SK-N-SH (cell line): ENCODE measurements around the gene UPB1. TPM values are rescaled to one million over a fixed set of nuclear protein-coding genes. Genes with fewer than 3 reads are reported as not detected.

Experiments
- CTCF ChIA-PET: fragments of 300-600, 350-600 bp; formaldehyde crosslinking; extraction: SDS; loops from one replicate; lab custom pipeline; 2021; lab: Yijun Ruan, JAX
- POLR2A ChIA-PET: fragments of 350-600 bp; sonication (Branson Sonifier 250); formaldehyde crosslinking; extraction: SDS; loops from one replicate; lab custom pipeline; 2020; ENCODE audit warnings: antibody characterized with exemption, inconsistent platforms; lab: Yijun Ruan, JAX
- DNase-seq: peaks from one replicate; pipeline ENCODE4 v3.0.0; 2012
- H2AFZ ChIP-seq: fragments of 200-600 bp; sonication (generic); 2 replicates; pipeline ENCODE4 v1.8.1; 2016; ENCODE audit warnings: antibody characterized with exemption, mild to moderate bottlenecking, low read depth
- H3F3A ChIP-seq: fragments of 200-600 bp; sonication (generic); replicated peaks from 2 replicates; pipeline ENCODE3; 2016; ENCODE audit warnings: antibody characterized with exemption, mild to moderate bottlenecking; ENCODE audit not compliant: insufficient read depth
- H3K27ac ChIP-seq, 2 experiments: fragments of 200-500 bp in 1 of 2; fragments of 200-600 bp in 1 of 2; sonication (Bioruptor generic) in 1 of 2; sonication (generic), shearing (Covaris generic) in 1 of 2; 2 replicates each; pipeline versions ENCODE4 v1.5.1 to v1.6.1; 2014 to 2016; ENCODE audit warnings: low read depth in 2 of 2, inconsistent platforms in 1 of 2, low read length in 1 of 2, mild to moderate bottlenecking in 1 of 2, mixed read lengths in 1 of 2
- H3K27me3 ChIP-seq: fragments of 200-600 bp; sonication (generic), shearing (Covaris generic); 2 replicates; pipeline ENCODE4 v1.6.1; 2016; ENCODE audit warnings: mixed run types; ENCODE audit not compliant: insufficient read depth
- H3K36me3 ChIP-seq, 2 experiments: fragments of 200-500 bp in 1 of 2; fragments of 200-600 bp in 1 of 2; sonication (Bioruptor generic) in 1 of 2; sonication (generic) in 1 of 2; replicated peaks in 1 of 2; 2 replicates each; pipeline versions ENCODE3 to v1.5.1; 2014 to 2016; ENCODE audit warnings: low read length in 1 of 2, mild to moderate bottlenecking in 1 of 2; ENCODE audit not compliant: insufficient read depth in 2 of 2, control insufficient read depth in 1 of 2
- H3K4me1 ChIP-seq, 2 experiments: fragments of 200-500 bp in 1 of 2; fragments of 200-600 bp in 1 of 2; sonication (Bioruptor generic) in 1 of 2; sonication (generic), shearing (Covaris generic) in 1 of 2; 2 replicates each; pipeline versions ENCODE4 v1.5.1 to v1.6.1; 2014 to 2016; ENCODE audit warnings: low read depth in 1 of 2, low read length in 1 of 2, mixed run types in 1 of 2; ENCODE audit not compliant: insufficient read depth in 2 of 2, control insufficient read depth in 1 of 2
- H3K4me2 ChIP-seq: fragments of 200-600 bp; sonication (generic), shearing (Covaris generic); 2 replicates; pipeline ENCODE4 v1.6.1; 2017; ENCODE audit warnings: mixed run types
- H3K4me3 ChIP-seq, 2 experiments: fragments of 200-500 bp in 1 of 2; fragments of 200-600 bp in 1 of 2; sonication (Bioruptor generic) in 1 of 2; sonication (generic), shearing (Covaris generic) in 1 of 2; 2 replicates each; pipeline versions ENCODE4 v1.5.1 to v1.8.1; 2014 to 2016; ENCODE audit warnings: low read depth in 2 of 2, inconsistent platforms in 1 of 2, low read length in 1 of 2, mild to moderate bottlenecking in 1 of 2, mixed read lengths in 1 of 2, moderate library complexity in 1 of 2
- H3K79me2 ChIP-seq: fragments of 200-600 bp; sonication (generic); 2 replicates; pipeline ENCODE4 v1.8.1; 2017; ENCODE audit warnings: mild to moderate bottlenecking; ENCODE audit not compliant: insufficient read depth
- H3K9ac ChIP-seq: fragments of 200-600 bp; sonication (generic); 2 replicates; pipeline ENCODE4 v1.6.1; 2017; ENCODE audit warnings: mixed run types
- H3K9me2 ChIP-seq: fragments of 200-600 bp; sonication (generic); 2 replicates; pipeline ENCODE4 v1.6.1; 2017; ENCODE audit warnings: mixed run types
- H3K9me3 ChIP-seq: fragments of 200-600 bp; sonication (generic); 2 replicates; pipeline ENCODE4 v1.6.1; 2017; ENCODE audit warnings: mixed run types, mild to moderate bottlenecking, moderate library complexity
- H4K20me1 ChIP-seq: fragments of 200-600 bp; sonication (generic); 2 replicates; pipeline ENCODE4 v1.6.1; 2017; ENCODE audit warnings: mild to moderate bottlenecking, mixed run types; ENCODE audit not compliant: insufficient read depth
- CHD2 ChIP-seq: fragments of 150-350 bp; IDR thresholded peaks from 2 replicates; pipeline ENCODE4 v1.6.1; 2018; ENCODE audit warnings: low read length; ENCODE audit not compliant: partially characterized antibody
- CTCF ChIP-seq: fragments of 200-600 bp; sonication (generic); IDR thresholded peaks from 2 replicates; pipeline ENCODE4 v1.6.1; 2017; ENCODE audit warnings: antibody characterized with exemption, mild to moderate bottlenecking, moderate library complexity
- ELF1 ChIP-seq: IDR thresholded peaks from 2 replicates; pipeline ENCODE4 v1.4.0; 2012
- EP300 ChIP-seq, 2 experiments: IDR thresholded peaks; 2 replicates each; pipeline versions ENCODE4 v1.4.0 to v1.6.1; 2012; ENCODE audit warnings: borderline replicate concordance in 1 of 2, low read depth in 1 of 2, low read length in 1 of 2
- EZH2phosphoT487 ChIP-seq: fragments of 200-600 bp; sonication (generic); IDR thresholded peaks from 2 replicates; pipeline ENCODE4 v1.6.1; 2017; ENCODE audit warnings: low read depth, mixed run types, mild to moderate bottlenecking, antibody characterized with exemption, moderate library complexity, borderline replicate concordance
- FOSL2 ChIP-seq: IDR thresholded peaks from 2 replicates; pipeline ENCODE4 v1.4.0; 2012; ENCODE audit warnings: low read depth, mild to moderate bottlenecking, moderate library complexity, borderline replicate concordance
- FOXJ3 ChIP-seq: sonication (generic); formaldehyde crosslinking; IDR thresholded peaks from 2 replicates; pipeline ENCODE4 v1.5.1; 2020; ENCODE audit warnings: mild to moderate bottlenecking, missing genetic modification reagents
- FOXM1 ChIP-seq: IDR thresholded peaks from 2 replicates; pipeline ENCODE4 v1.4.0; 2012; ENCODE audit warnings: low read depth, mild to moderate bottlenecking
- GABPA ChIP-seq: IDR thresholded peaks from 2 replicates; pipeline ENCODE4 v1.4.0; 2012; ENCODE audit warnings: low read depth, mild to moderate bottlenecking
- IRF3 ChIP-seq: fragments of 150-350 bp; IDR thresholded peaks from 2 replicates; pipeline ENCODE4 v1.6.1; 2016; ENCODE audit warnings: mild to moderate bottlenecking, low read depth, low read length
- NFIC ChIP-seq: IDR thresholded peaks from 2 replicates; pipeline ENCODE4 v1.4.0; 2012; ENCODE audit warnings: borderline replicate concordance
- NRF1 ChIP-seq: IDR thresholded peaks from 2 replicates; pipeline ENCODE4 v1.6.1; 2012; ENCODE audit warnings: low read depth, mild to moderate bottlenecking, low read length
- RCOR1 ChIP-seq: fragments of 150-350 bp; IDR thresholded peaks from 2 replicates; pipeline ENCODE4 v1.6.1; 2017; ENCODE audit warnings: antibody characterized with exemption, low read length
- RFX5 ChIP-seq: IDR thresholded peaks from 2 replicates; pipeline ENCODE4 v1.6.1; 2012; ENCODE audit warnings: mild to moderate bottlenecking, improper control_type of control experiment, low read length
- TAF1 ChIP-seq: IDR thresholded peaks from 2 replicates; pipeline ENCODE4 v1.6.1; 2012; ENCODE audit warnings: low read depth, mild to moderate bottlenecking, low read length, moderate library complexity, borderline replicate concordance
- TCF12 ChIP-seq: IDR thresholded peaks from 2 replicates; pipeline ENCODE4 v1.4.0; 2012
- TEAD4 ChIP-seq: IDR thresholded peaks from 2 replicates; pipeline ENCODE4 v1.4.0; 2012; ENCODE audit warnings: mild to moderate bottlenecking, borderline replicate concordance; ENCODE audit not compliant: insufficient read depth
- YY1 ChIP-seq: IDR thresholded peaks from 2 replicates; pipeline ENCODE4 v1.4.0; 2012; ENCODE audit warnings: low read depth, mild to moderate bottlenecking
- WGBS: methylation state at CpG from one replicate; pipeline ENCODE4 v1.1.6; 2017; ENCODE audit warnings: low lambda C conversion rate; 5-methylcytosine and 5-hydroxymethylcytosine counted together
- polyA plus RNA-seq, 3 experiments: library from polyadenylated mRNA; depleted of rRNA; stranded (reverse); fragments of >200 nt; gene quantifications; 2 replicates each; pipeline ENCODE4 v1.2.3, GENCODE V29; 2012
- TF ChIP-seq, protein P1 (sequence below): fragments of 150-350 bp; IDR thresholded peaks from 2 replicates; pipeline ENCODE4 v1.6.1; 2017; ENCODE audit warnings: antibody characterized with exemption, low read length, low read depth, borderline replicate concordance
- TF ChIP-seq, protein P2 (sequence below): IDR thresholded peaks from 2 replicates; pipeline ENCODE4; 2012

The UPB1 gene
- polyA plus RNA-seq, 1 of the 3 experiments (the other 2 are of a cell fraction), result 0.30 TPM

DNA sequence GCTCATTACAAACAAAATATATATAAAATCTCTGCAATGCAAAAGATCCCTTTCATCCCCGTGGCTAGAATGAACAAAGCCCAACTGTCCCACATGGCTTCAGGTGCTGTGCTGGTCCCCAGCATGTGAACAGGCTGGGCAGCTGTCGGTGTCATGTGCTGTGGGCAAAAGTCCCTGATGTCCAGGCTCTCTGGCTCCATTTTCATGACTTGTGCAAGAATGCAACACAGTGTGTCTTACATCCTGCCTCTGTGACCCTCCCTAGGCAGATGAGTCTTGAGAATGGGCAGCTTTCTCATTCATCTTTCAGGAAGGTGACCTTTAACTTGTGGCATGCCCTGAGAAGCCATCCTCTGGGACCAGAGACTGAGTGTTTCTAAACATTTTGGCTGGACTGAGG, 45.3 kb downstream of the UPB1 start:
- no peak overlapping the region for H3K4me3 ChIP-seq
- H3K27ac ChIP-seq, result no peak overlapping the region
- ChIA-PET CTCF (interaction anchor here (1.7 kb wide), 1 partner anchor 17 kb away, joined by 4 read pairs; no protein-coding TSS in a partner anchor), POLR2A (no interaction called here)
- H4K20me1 ChIP-seq, result 0 out of 2 replicates have a peak, but pooled peaks cover 3% of the 10 kb centered on the region
- H3F3A ChIP-seq, result no peaks in the 10 kb centered on the region
- no peaks in the 10 kb centered on the region for H3K9me2 ChIP-seq
- DNase-seq, result no peak
- peaks cover 7 to 8% of the 10 kb centered on the region in 2 experiments; a peak in 2 of 4 replicates for H3K4me1 ChIP-seq
- no peak overlapping the region for H3K9ac ChIP-seq
- no peak overlapping the region for H3K4me2 ChIP-seq
- no peak overlapping the region for H2AFZ ChIP-seq
- no peaks in the 10 kb centered on the region for H3K9me3 ChIP-seq
- whole genome bisulfite sequencing, result 60% methylated on average over 1 of the region's 2 CpGs
- TF ChIP-seq IRF3 (no peak), YY1 (no peak), TAF1 (no peak), RFX5 (no peak), CHD2 (no peak), CTCF (no peak), RCOR1 (no peak), FOXJ3 (no peak), NRF1 (no peak), TEAD4 (no peak), GABPA (no peak), EP300 (IDR thresholded peaks at IDR 0.05; ENCODE audit: borderline replicate concordance in 1 of 2, low read depth in 1 of 2, low read length in 1 of 2) (no peak), EZH2phosphoT487 (no peak), FOSL2 (no peak), FOXM1 (no peak), NFIC (no peak), ELF1 (no peak), TCF12 (no peak)
- TF ChIP-seq, protein P1, sequence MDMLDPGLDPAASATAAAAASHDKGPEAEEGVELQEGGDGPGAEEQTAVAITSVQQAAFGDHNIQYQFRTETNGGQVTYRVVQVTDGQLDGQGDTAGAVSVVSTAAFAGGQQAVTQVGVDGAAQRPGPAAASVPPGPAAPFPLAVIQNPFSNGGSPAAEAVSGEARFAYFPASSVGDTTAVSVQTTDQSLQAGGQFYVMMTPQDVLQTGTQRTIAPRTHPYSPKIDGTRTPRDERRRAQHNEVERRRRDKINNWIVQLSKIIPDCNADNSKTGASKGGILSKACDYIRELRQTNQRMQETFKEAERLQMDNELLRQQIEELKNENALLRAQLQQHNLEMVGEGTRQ, result no peak
- TF ChIP-seq, protein P2, sequence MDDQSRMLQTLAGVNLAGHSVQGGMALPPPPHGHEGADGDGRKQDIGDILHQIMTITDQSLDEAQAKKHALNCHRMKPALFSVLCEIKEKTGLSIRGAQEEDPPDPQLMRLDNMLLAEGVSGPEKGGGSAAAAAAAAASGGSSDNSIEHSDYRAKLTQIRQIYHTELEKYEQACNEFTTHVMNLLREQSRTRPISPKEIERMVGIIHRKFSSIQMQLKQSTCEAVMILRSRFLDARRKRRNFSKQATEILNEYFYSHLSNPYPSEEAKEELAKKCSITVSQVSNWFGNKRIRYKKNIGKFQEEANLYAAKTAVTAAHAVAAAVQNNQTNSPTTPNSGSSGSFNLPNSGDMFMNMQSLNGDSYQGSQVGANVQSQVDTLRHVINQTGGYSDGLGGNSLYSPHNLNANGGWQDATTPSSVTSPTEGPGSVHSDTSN, result no peak
- no peaks in the 10 kb centered on the region for H3K27me3 ChIP-seq
- H3K36me3 ChIP-seq, result peaks cover 22 to 40% of the 10 kb centered on the region in 2 experiments
- H3K79me2 ChIP-seq, result peaks cover 6% of the 10 kb centered on the region; the same call in 1 of the 2 replicates
